ENCODE results near the gene MSANTD4. TPM values are rescaled to one million over a fixed set of nuclear protein-coding genes. Genes with fewer than 3 reads are reported as not detected.
A peak's percentile ranks its signal among the peaks of the same experiment; 100 is the strongest.

Gene MSANTD4
- total RNA-seq, 1 donor from 2014 or later, result 19.2 TPM

GRCh38 chr11:105986554-105986953 lies 35.5 kb downstream of the MSANTD4 start:
- DNase-seq (ENCODE audit: low read depth), result no peak
- no peak for TF ChIP-seq CTCF (IDR thresholded peaks at IDR 0.05; ENCODE audit: insufficient read depth, low read length, severe bottlenecking)

GRCh38 chr11:105979997-105980703 lies 41.9 kb downstream of the MSANTD4 start:
- no peak for TF ChIP-seq CTCF (IDR thresholded peaks at IDR 0.05; ENCODE audit: insufficient read depth, low read length, severe bottlenecking)
- no peak overlapping the region for H3K4me3 ChIP-seq (ENCODE audit: low read depth, low read length)
- FAIRE-seq, result no peak

More at GRCh38 chr11:105986554-105986953, 35.5 kb downstream of the MSANTD4 start:
- Histone ChIP-seq H3K27me3 (ENCODE audit: control insufficient read depth, insufficient read depth, low read length) (no peaks in the 10 kb centered on the region), H3K36me3 (ENCODE audit: control insufficient read depth, insufficient read depth, low read length) (no peaks in the 10 kb centered on the region), H3K4me3 (ENCODE audit: low read depth, low read length) (no peak overlapping the region)
- no peak for FAIRE-seq

DNA sequence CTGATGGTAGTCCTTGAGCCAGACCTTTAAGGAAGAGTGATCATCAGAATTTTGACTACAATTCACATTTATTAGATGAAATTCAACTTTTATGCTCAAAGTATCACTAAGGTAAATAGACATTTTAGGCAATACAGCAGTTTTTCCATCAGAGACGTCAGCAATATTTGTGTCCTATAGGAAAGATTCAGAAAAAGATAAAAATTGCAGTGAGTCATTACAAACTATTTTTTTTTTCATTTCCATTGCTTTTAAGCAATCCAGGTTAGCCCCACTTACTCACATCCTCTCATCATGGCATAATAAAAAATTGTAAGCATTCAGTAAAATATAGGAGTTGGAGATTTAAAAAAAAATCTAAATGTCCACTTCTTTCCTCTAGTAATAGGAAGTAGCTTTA lies 46.9 kb downstream of the MSANTD4 start:
- peak; percentile 12 for DNase-seq (ENCODE audit: low read depth)
- H3K36me3 ChIP-seq (ENCODE audit: control insufficient read depth, insufficient read depth, low read length), result no peaks in the 10 kb centered on the region
- H3K27me3 ChIP-seq (ENCODE audit: control insufficient read depth, insufficient read depth, low read length), result no peaks in the 10 kb centered on the region
- no peak for FAIRE-seq
- TF ChIP-seq CTCF (IDR thresholded peaks at IDR 0.05; ENCODE audit: insufficient read depth, low read length, severe bottlenecking), result no peak
- no peak overlapping the region for H3K4me3 ChIP-seq (ENCODE audit: low read depth, low read length)

More at GRCh38 chr11:105979997-105980703, 41.9 kb downstream of the MSANTD4 start:
- DNase-seq (ENCODE audit: low read depth), result no peak
- Histone ChIP-seq H3K36me3 (ENCODE audit: control insufficient read depth, insufficient read depth, low read length) (no peaks in the 10 kb centered on the region), H3K27me3 (ENCODE audit: control insufficient read depth, insufficient read depth, low read length) (no peaks in the 10 kb centered on the region)

- TF ChIP-seq CTCF (IDR thresholded peaks at IDR 0.05; ENCODE audit: insufficient read depth, low read length, severe bottlenecking), result no peak
- Histone ChIP-seq H3K36me3 (ENCODE audit: control insufficient read depth, insufficient read depth, low read length) (no peaks in the 10 kb centered on the region), H3K4me3 (ENCODE audit: low read depth, low read length) (no peak overlapping the region), H3K27me3 (ENCODE audit: control insufficient read depth, insufficient read depth, low read length) (no peaks in the 10 kb centered on the region)
- DNase-seq (ENCODE audit: low read depth) (no peak), FAIRE-seq (no peak)
These were observed 52.3 kb downstream of the MSANTD4 start for GRCh38 chr11:105969756-105970155.

- H3K27me3 ChIP-seq (ENCODE audit: control insufficient read depth, insufficient read depth, low read length), result no peaks in the 10 kb centered on the region
- no peak overlapping the region for H3K4me3 ChIP-seq (ENCODE audit: low read depth, low read length)
- no peak for TF ChIP-seq CTCF (IDR thresholded peaks at IDR 0.05; ENCODE audit: insufficient read depth, low read length, severe bottlenecking)
- DNase-seq (ENCODE audit: low read depth) (peak; percentile 81), FAIRE-seq (no peak)
- no peaks in the 10 kb centered on the region for H3K36me3 ChIP-seq (ENCODE audit: control insufficient read depth, insufficient read depth, low read length)
These were observed 53.9 kb downstream of the MSANTD4 start for GRCh38 chr11:105968021-105968697.
